SW480 (cell line): Measurements from ENCODE around the gene IFI27L1.

ENCODE experiments used
- DNase-seq: peaks from one replicate; pipeline ENCODE4 v3.0.0-alpha.2; 2016; ENCODE audit warnings: low spot score

IFI27L1 gene

GRCh38 chr14:94079891-94080620, 1.1 kb upstream of the IFI27L1 start:
- peak; percentile 41 for DNase-seq

DNA sequence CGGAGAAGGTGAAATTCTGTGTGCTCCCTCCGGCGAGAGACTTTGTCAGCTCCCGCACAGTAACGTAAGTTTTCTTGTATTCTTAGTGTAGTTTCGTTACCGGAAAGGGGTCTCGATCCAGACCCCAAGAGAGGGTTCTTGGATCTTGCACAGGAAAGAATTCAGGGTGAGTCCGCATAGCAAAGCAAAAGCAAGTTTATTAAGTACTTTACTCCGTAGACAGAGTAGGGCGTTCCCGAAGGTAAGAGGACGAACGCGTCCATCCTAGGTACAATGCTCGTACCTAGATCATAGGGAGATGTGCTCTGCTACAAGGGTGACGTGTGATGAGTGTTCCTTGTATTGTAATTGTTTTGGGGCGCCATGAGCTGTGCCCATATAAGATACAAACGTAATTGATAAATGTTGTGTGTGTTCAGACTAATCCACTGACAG, 293 bp downstream of the IFI27L1 start:
- peak; percentile 41 for DNase-seq

DNA sequence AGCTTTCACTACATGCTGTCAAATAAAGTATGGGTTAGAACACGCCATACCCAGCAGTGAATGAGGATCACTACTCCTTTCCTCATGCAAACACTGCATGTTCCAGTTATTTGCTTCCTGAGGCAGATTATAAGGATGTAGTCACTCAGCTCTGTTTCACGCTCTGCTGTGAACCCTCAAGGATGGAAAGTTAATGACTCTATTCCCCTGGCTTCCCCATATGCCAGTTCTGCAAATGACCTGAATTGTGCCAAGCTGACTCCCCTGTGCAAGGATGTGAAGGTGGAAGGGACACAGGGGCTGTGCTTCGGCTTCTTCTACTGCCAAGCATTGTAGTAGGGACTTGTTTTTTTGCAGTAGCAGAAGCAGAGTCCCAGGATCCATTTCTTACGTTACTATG, 6.8 kb downstream of the IFI27L1 start:
- DNase-seq: no peak

DNA sequence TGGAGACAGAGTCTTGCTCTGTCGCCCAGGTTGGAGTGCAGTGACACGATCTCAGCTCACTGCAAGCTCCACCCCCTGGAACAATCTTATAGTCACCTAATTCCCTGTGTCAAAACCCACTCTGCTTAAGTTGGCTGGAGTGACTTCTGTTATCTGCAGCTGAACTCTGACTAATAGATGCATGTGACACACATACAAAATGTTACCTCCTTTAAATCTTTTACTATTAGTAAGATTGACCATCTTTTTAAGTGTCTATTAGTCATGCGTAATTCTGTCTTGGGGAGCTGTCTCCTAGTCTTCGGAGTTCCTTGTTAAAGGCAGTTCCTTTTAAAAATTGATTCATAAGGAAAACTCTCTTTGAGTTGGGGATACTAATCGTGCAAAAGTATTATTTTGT, 7.4 kb downstream of the IFI27L1 start:
- DNase-seq: no peak

DNA sequence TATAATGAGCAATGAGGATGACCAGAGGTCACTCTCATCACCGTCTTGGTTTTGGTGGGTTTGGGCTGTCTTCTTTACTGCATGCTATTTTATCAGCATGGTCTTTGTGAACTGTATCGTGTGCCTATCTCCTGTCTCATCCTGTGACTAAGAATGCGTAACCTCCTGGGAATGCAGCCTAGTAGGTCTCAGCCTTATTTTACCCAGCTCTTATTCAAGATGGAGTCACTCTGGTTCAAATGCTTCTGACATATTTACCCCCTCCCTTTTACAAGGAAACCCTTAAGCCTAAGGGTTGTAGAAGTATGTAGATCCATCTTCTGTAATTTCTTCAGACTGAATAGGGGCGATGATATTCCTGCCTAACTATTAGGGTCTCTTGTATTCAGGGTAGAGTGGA, 8.4 kb downstream of the IFI27L1 start:
- no peak for DNase-seq

GRCh38 chr14:94093418-94093817, 12.3 kb downstream of the IFI27L1 start:
- DNase-seq: no peak

- no peak for DNase-seq
Measured at GRCh38 chr14:94097091-94097490, 16.0 kb downstream of the IFI27L1 start.

DNA sequence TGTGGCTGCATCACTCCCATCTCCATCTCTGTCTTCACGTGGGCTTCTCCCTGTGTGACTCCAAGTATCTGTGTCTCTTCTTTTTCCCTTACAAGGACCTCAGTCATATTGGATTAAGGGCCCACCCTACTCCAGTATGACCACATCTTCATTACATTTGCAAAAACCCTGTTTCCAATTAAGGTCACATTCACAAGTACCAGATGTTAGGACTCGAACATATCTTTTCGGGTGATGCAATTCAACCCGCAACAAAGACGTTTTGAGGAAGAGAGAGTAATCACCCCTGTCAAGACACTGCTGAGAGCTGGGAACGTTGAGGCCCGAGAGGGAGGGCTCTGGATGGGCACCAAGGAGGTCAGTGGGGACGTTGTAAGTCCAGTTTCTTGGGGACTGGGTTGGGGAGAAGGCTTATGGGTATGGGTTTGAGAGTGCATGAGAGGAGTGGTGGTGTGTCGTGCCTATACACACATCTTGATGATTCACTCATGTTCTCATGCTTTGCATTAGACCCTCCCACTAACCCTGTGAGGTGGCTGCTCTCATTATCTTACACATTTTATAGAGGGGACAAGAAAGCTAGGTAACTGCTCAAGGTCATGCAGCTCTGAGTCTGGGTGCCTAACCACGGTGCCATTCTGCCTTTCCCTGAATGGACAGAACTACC, 17.3 kb downstream of the IFI27L1 start:
- no peak for DNase-seq

DNA sequence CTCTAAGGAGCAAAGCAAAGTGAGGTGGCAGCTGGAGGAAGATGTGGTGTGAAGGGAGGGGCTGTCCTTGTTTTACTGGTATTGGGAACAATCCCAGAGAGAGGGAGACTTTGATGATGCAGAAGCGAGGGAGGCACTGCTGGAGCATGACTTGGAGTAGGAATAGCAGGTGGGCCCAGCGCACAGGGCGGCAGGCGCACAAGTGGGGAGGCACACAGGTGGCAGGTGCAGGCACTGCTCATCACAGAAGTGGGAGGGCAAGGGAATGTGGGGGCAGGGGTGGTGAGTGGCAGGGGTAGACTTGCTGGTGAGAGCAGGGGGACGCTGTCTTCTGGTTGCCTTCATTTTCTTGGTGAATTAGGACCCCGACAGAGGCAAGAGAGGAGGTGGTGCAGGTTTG, 17.9 kb downstream of the IFI27L1 start:
- no peak for DNase-seq

- peak; percentile 34 for DNase-seq
Measured at GRCh38 chr14:94100847-94101246, 19.7 kb downstream of the IFI27L1 start.

- DNase-seq: no peak
Measured at GRCh38 chr14:94101748-94102147, 20.6 kb downstream of the IFI27L1 start.

DNA sequence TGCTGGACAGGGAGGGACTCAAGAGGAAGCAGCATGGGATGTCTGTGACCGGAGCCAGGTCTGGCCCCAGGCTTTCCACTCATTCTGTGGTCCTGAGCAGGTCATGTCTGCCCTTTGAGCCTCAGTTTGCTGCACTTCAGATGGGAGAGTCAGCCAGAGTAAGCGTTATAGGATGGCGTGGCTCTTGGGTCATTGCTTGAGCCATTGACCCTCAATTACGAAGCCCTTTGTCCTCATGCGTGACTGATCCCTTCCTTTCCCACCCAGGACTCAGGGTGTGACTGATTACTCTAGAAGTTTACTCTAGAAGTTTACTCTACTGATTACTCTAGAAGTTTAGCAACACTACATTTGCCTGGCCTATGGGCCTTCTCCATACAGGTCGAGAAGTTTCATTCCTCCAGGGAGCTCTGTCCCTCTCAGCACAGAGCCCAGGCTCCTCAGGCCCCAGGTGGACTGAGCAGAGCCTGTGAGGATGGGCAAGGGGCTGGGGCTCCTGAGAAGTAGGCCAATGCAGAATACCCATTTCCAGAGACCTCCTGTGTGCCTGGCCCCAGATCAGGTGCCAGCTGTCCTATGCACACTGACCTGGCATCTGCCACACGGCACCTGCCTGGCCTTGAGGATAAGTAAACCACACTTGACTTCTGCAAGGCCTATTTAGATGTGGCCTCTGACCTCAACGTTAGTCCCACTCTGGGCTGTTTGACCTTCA, 21.8 kb downstream of the IFI27L1 start:
- DNase-seq: no peak

DNA sequence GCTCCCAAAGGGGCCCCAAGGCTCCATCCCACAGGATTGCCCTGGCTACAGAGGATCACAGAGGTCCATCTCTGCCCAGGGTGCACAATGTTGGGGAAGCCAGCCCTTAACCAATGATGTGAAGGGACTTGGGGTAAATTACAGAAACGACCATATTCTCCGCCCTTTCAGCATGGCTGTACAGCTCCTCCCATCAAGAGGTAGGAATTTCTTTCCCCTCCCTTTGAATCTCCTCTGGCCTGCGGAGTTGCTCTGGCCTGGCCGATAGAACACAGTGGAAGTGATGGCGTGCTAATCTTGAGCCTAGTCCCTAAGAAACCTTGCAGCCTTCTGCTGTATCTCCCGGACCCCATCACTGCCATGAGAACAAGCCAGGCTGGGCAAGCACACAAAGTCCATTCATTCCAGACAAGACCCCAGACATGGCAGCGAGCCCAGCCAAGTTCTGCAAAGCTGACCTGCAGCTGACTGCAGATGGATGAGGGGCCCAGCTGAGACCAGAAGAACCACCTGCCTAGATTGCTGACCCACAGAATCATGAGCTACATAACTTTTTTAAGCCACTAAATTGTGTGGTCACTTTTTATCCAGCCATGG, 22.5 kb downstream of the IFI27L1 start:
- DNase-seq: no peak

- DNase-seq: no peak
Measured at GRCh38 chr14:94104731-94105130, 23.6 kb downstream of the IFI27L1 start.

DNA sequence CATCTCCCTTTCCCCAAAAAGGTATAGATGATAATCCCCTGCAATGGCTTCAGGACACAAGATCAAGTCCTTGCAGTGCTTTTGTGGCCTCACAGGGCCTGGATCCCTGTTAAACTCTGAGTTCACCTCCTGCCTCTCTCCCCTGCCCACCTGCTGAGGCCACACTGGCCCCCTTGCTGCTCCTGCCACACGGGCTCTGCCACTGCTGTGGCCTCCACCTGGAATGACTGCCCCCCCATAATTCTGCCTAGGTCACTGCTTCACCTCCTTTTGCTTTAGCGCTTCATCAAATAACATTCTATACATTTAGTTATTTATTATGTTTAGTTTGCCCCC, 28.8 kb downstream of the IFI27L1 start:
- no peak for DNase-seq

- no peak for DNase-seq
Measured at GRCh38 chr14:94110552-94111181, 29.6 kb downstream of the IFI27L1 start, which contains the start of gene IFI27. TSS of gene IFI27 (plus strand) at chr14:94110736.

DNA sequence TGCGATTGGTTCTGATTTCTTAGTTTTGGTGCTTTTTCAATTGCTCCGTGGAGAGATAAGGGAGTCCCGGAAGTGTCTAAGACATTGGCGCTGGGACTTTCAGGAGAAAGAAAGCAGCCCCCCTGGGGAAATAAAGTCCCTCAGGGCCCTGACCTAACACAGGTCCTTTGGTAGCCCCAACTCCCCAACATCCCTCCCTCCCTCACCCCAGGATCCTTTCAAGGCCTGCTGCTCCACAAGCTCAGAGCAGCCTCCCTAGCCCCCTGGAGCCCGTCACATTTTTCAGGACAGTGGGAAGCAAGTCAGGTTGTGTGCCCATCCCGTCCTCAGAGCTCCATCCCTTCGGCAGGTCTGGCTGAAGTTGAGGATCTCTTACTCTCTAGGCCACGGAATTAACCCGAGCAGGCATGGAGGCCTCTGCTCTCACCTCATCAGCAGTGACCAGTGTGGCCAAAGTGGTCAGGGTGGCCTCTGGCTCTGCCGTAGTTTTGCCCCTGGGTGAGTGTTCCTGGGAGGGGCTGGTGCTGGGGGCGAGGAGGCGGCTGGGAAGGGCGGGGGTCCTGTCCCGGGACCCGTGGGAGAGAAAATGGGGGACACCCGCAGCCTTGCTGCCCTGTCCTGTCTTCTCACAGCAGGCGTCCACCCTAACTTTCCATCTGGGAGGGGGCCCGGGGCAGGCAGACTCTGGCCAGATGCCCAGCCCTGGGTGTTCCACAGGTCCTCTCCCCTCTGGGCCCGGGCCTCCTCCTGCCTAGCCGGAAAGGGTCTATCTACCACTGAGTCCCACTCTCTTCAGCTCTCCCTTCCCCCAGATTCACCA, 30.4 kb downstream of the IFI27L1 start:
- DNase-seq: no peak

GRCh38 chr14:94112513-94113063, 31.5 kb downstream of the IFI27L1 start:
- no peak for DNase-seq

GRCh38 chr14:94113073-94113472, 32.0 kb downstream of the IFI27L1 start:
- DNase-seq: peak; percentile 18

- no peak for DNase-seq
Measured at GRCh38 chr14:94113490-94113889, 32.4 kb downstream of the IFI27L1 start.
